ENCODE data around the gene HTR5A.

Gene HTR5A

DNA sequence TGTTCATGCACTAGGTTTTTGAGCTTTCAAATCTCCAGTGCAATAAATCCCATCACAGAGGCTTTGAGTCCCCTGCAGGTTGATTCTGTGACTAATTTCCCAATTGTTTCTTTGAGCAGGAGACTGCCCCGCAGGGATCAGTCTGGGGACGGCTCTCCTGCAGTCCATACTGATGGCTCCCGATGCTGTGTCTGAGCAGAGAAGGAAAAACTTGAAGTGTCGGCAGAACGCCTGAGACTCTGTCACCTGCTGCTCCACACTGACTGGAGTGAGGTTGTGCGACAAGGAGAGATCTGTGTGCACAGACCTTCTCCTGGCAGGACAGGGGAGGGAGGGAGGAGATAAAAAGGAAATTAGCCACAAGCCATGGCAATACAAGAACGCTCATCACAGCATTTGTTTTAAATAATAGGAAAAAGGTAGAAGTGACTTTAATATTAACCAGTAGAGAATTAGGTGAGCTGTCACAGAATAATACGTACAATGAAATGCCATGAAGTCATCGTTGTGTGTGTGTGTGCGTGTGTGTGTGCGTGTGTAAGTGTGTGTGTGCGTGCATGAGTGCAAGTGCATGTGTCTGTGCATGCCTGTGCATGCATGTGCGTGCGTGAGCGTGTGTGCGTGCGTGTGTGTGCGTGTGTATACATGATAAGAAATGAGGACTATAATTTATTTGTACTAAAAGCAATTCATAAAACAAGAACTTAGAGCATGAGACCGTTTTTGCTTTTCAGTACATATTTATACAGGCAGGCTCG, 38.2 kb downstream of the HTR5A start:
- Mint-ChIP-seq H3K27me3 (peaks cover 38% of the 10 kb centered on the region), H3K9me3 (no peaks in the 10 kb centered on the region), H3K27ac (no peak overlapping the region), H3K36me3 (ENCODE audit: low read depth) (no peaks in the 10 kb centered on the region), H3K4me1 (ENCODE audit: low read depth) (no peaks in the 10 kb centered on the region), H3K4me3 (no peak overlapping the region)

DNA sequence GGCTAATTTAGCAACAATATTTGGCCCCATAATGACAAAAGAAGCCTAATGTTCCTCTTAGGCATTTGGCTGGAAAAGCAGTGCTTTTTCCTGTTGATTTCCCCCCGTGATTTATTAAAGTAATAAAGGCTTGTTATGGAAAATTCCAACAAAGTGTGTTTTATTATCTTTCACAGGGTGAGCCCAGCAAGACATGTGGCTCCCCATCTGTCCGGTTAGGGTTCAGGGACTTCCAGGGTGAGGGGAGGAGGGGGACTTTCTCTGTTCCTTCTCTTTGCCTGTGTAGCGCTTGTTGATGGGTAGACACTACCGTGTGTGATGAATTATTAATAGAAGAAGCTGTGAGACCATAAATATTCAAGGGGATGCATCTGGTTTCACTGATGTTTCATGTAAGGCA, 39.0 kb downstream of the HTR5A start:
- H3K27me3 Mint-ChIP-seq: peaks cover 38% of the 10 kb centered on the region

DNA sequence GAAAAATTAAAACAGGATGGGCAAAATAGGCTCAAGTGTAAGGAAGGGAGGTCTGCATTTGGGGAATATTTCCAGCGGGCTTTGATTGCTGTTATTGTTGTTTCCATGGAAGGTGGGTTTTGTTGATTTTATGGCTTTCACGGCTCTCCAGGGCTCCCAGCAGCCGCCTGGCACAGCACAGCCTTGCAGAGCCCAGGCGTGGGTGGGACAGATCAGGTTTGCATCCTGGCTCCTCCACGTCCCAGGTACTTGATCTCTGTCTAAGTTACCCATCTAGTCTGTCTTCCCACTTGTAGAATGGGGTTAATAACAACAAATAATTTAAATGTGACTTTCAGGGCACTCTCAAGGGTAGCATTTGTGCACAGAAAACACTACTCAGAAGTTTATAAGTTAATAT, 45.2 kb downstream of the HTR5A start:
- Mint-ChIP-seq H3K4me3 (no peak overlapping the region), H3K4me1 (ENCODE audit: low read depth) (no peaks in the 10 kb centered on the region), H3K9me3 (peaks cover 6% of the 10 kb centered on the region), H3K27ac (no peak overlapping the region), H3K27me3 (peaks cover 30% of the 10 kb centered on the region), H3K36me3 (ENCODE audit: low read depth) (no peaks in the 10 kb centered on the region)

More for the DNA sequence above, 39.0 kb downstream of the HTR5A start:
- no peaks in the 10 kb centered on the region for H3K4me1 Mint-ChIP-seq (ENCODE audit: low read depth)
- no peak overlapping the region for H3K4me3 Mint-ChIP-seq
- H3K9me3 Mint-ChIP-seq: no peaks in the 10 kb centered on the region
- no peak overlapping the region for H3K27ac Mint-ChIP-seq
- H3K36me3 Mint-ChIP-seq (ENCODE audit: low read depth): no peaks in the 10 kb centered on the region

DNA sequence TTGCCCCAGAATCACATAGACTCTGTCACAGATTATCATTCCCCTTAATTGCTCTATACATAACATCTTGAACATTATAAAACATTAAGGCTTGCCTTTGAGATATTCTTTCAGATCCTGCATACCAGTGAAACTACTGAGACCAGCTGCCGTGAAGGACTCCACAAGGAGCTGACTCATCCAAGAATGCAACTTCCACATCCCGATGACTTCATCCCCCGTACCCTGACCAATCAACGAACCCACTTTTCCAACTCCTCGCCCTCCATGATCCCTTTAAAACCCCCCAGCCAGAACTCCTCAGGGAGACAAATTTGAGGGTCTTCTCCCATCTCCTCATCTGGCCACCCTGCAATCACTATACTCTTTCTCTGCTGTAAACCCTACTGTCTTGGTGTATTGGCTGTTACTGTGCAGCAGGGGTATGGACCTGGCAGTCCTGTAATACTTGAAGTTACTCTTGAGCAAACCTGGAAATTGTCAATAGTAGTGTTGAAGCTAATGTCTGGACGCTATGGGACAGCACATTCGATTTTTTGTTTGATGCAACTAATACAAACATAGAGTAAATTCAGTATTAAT, 49.8 kb downstream of the HTR5A start:
- no peaks in the 10 kb centered on the region for H3K36me3 Mint-ChIP-seq (ENCODE audit: low read depth)
- H3K4me3 Mint-ChIP-seq: no peak overlapping the region
- H3K27me3 Mint-ChIP-seq: peaks cover 27% of the 10 kb centered on the region
- H3K4me1 Mint-ChIP-seq (ENCODE audit: low read depth): no peaks in the 10 kb centered on the region
- H3K9me3 Mint-ChIP-seq: peaks cover 11% of the 10 kb centered on the region
- no peak overlapping the region for H3K27ac Mint-ChIP-seq

- H3K4me3 Mint-ChIP-seq: no peak overlapping the region
- H3K9me3 Mint-ChIP-seq: peaks cover 11% of the 10 kb centered on the region
- H3K4me1 Mint-ChIP-seq (ENCODE audit: low read depth): no peaks in the 10 kb centered on the region
- H3K36me3 Mint-ChIP-seq (ENCODE audit: low read depth): no peaks in the 10 kb centered on the region
- no peak overlapping the region for H3K27ac Mint-ChIP-seq
- H3K27me3 Mint-ChIP-seq: peaks cover 23% of the 10 kb centered on the region
Observed at GRCh38 chr7:155120460-155120859, 50.3 kb downstream of the HTR5A start.

DNA sequence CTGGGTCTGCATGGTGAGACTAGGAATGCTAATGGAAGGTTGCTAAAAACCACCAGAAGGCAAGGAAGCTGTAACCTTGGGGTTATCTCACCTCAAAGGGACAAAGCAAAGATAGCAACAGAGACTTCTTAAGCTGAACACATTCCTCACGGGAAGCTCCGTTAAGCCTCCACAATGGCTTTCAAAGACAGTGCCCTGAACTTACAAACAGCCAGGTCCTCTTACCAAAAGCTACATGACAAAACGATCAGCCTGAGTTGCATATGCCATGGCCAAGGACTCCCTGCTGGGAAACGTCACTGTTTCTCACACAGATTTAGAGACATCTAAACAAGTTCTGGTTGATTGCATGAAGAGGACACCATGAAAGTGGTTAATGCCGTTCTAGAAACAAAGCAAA, 52.7 kb downstream of the HTR5A start:
- Mint-ChIP-seq H3K9me3 (peaks cover 11% of the 10 kb centered on the region), H3K27ac (no peak overlapping the region), H3K27me3 (peaks cover 8% of the 10 kb centered on the region)

GRCh38 chr7:155123413-155123812, 53.3 kb downstream of the HTR5A start:
- Mint-ChIP-seq H3K4me1 (ENCODE audit: low read depth) (no peaks in the 10 kb centered on the region), H3K4me3 (no peak overlapping the region), H3K9me3 (peaks cover 11% of the 10 kb centered on the region), H3K27me3 (peaks cover 8% of the 10 kb centered on the region), H3K27ac (no peak overlapping the region), H3K36me3 (ENCODE audit: low read depth) (no peaks in the 10 kb centered on the region)

More for the DNA sequence above, 52.7 kb downstream of the HTR5A start:
- Mint-ChIP-seq H3K4me1 (ENCODE audit: low read depth) (no peaks in the 10 kb centered on the region), H3K4me3 (no peak overlapping the region), H3K36me3 (ENCODE audit: low read depth) (no peaks in the 10 kb centered on the region)

- no peaks in the 10 kb centered on the region for H3K36me3 Mint-ChIP-seq (ENCODE audit: low read depth)
- H3K4me1 Mint-ChIP-seq (ENCODE audit: low read depth): no peaks in the 10 kb centered on the region
- H3K27ac Mint-ChIP-seq: no peak overlapping the region
- peaks cover 10% of the 10 kb centered on the region for H3K9me3 Mint-ChIP-seq
- H3K4me3 Mint-ChIP-seq: no peak overlapping the region
- H3K27me3 Mint-ChIP-seq: peaks cover 8% of the 10 kb centered on the region
Observed at GRCh38 chr7:155124706-155125105, 54.6 kb downstream of the HTR5A start.

DNA sequence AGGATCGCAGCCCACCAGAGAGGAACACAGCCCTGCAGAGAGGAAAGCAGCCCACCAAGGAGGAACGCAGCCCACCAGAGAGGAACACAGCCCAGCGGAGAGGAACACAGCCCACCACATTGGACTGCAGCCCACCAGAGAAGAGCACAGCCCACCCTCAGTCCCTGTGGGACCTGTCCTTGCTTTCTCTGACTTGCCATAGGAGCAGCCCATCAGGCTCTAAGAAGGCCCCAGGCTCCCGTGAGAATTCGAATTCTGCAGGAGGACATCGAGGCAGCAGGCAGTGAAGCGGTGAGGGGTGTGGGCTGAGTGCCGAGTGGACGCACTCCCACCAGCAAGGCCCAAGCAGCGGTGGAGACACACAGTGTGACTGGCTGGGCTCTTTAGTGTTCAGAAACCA, 59.1 kb downstream of the HTR5A start:
- H3K9me3 Mint-ChIP-seq: no peaks in the 10 kb centered on the region
- H3K27me3 Mint-ChIP-seq: no peaks in the 10 kb centered on the region
- no peaks in the 10 kb centered on the region for H3K36me3 Mint-ChIP-seq (ENCODE audit: low read depth)
- H3K4me1 Mint-ChIP-seq (ENCODE audit: low read depth): no peaks in the 10 kb centered on the region
- no peak overlapping the region for H3K27ac Mint-ChIP-seq
- no peak overlapping the region for H3K4me3 Mint-ChIP-seq

DNA sequence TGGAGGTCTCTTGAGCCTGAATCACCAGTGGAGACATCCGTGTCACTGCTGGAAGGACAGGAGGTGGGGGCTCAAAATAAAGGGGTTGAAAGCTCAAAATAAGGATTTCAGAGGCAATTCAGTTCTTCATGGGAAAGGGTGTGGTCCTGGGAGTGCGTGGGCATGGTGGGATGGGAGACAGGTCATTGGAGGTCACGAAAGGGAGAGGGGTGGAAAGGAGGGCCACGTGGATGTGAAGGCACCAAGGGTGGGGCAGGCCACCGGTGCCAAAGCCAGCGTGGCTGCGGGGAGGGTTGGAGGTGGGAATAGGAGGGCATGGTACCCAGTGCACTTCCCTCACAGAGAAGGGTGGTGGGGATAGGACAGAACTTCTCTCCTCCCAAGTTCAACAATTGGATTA, 59.7 kb downstream of the HTR5A start:
- no peak overlapping the region for H3K27ac Mint-ChIP-seq
- no peak overlapping the region for H3K4me3 Mint-ChIP-seq
- no peaks in the 10 kb centered on the region for H3K9me3 Mint-ChIP-seq
- H3K4me1 Mint-ChIP-seq (ENCODE audit: low read depth): no peaks in the 10 kb centered on the region
- no peaks in the 10 kb centered on the region for H3K27me3 Mint-ChIP-seq
- no peaks in the 10 kb centered on the region for H3K36me3 Mint-ChIP-seq (ENCODE audit: low read depth)

DNA sequence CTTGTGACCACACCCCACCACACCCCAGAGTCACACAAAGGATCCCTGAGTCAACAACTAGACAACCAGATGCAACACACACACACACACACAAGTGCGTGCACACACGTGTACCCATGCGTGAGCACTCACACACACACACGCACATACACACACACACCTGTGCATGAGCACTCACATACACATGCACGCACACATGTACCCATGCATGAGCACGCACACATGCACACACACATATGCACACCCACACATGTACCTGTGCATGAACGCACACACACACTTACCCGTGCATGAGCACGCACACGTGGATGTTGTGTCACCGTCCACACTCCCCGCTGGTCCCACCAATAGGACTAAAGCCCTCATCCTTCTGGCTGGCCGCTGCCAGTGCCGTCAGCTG, 60.4 kb downstream of the HTR5A start:
- no peak overlapping the region for H3K4me3 Mint-ChIP-seq
- no peaks in the 10 kb centered on the region for H3K27me3 Mint-ChIP-seq
- H3K4me1 Mint-ChIP-seq (ENCODE audit: low read depth): no peaks in the 10 kb centered on the region
- no peaks in the 10 kb centered on the region for H3K36me3 Mint-ChIP-seq (ENCODE audit: low read depth)
- H3K27ac Mint-ChIP-seq: no peak overlapping the region
- H3K9me3 Mint-ChIP-seq: no peaks in the 10 kb centered on the region

DNA sequence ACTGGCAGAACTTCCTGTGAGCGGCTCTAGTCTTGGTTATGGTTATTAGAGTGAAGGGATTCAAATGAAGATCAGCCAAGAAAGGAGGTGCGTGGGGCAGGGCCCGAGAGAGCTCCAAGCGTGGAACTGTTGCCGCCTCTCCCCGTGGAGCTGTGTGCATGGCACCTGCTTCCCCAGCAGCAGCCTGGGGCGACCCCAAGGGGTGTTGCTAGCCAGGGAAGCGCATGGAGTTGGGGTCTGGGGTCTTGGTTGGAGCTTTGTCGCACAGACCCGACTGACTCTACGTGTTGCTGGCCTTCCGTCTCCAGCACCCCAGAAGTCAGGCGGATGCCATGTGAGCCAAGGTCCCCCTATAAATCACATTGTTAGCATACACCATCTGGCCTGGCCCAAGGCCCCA, 61.0 kb downstream of the HTR5A start:
- Mint-ChIP-seq H3K4me3 (no peak overlapping the region), H3K4me1 (ENCODE audit: low read depth) (no peaks in the 10 kb centered on the region), H3K27ac (no peak overlapping the region), H3K9me3 (no peaks in the 10 kb centered on the region), H3K36me3 (ENCODE audit: low read depth) (no peaks in the 10 kb centered on the region), H3K27me3 (no peaks in the 10 kb centered on the region)

DNA sequence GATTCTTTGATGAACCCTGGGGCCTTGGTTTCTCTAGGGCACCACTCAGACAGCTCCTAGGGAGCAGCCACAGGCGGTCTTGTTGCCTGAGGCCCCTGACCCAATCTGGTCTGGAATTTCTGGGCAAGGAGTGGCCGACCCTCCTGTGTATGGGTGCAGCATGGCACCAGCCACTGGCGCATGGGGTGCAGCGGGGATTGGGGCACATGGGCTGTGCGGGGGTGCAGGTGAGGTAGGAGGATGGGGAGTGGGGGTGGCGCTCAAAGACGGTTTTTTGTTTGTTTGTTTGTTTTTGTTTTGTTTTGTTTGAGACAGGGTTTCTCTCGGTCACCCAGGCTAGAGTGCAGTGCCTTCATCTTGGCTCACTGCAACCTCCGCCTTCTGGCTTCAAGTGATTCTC, 62.3 kb downstream of the HTR5A start:
- H3K9me3 Mint-ChIP-seq: no peaks in the 10 kb centered on the region
- no peaks in the 10 kb centered on the region for H3K27me3 Mint-ChIP-seq
- no peaks in the 10 kb centered on the region for H3K36me3 Mint-ChIP-seq (ENCODE audit: low read depth)
- H3K4me3 Mint-ChIP-seq: no peak overlapping the region
- no peak overlapping the region for H3K27ac Mint-ChIP-seq
- no peaks in the 10 kb centered on the region for H3K4me1 Mint-ChIP-seq (ENCODE audit: low read depth)

DNA sequence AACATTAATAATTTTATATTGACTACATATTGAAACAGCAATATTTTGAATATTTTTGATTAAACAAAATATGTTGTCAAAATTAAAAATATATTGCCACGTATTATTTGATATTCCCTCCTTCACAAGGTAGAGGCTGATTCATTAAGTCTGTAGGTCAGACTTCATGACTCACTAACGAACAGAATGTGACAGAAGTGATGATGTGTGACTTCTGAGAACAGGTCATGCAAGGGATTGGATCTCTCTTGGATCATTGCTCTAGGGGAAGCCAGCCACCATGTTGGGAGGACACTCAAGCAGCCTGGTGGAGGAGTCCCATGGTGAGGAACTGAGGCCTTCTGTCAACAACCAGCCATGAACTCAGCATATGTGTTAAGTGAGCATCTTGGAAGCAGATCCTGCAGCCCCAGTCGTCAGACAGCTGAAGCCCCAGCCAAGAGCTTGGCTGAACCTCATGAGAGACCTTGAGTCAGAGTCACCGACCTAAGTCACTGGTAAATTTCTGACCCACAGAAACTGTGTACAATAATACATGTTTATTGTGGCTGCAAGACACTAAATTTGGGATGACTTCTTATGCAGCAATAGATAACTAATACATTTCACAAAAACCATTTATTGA, 66.6 kb downstream of the HTR5A start:
- Mint-ChIP-seq H3K27me3 (peaks cover 10% of the 10 kb centered on the region), H3K27ac (no peak overlapping the region), H3K4me3 (no peak overlapping the region), H3K9me3 (no peaks in the 10 kb centered on the region), H3K36me3 (ENCODE audit: low read depth) (no peaks in the 10 kb centered on the region), H3K4me1 (ENCODE audit: low read depth) (no peaks in the 10 kb centered on the region)
